Activated CD8-positive, alpha-beta memory T cell treated with anti-CD3 and anti-CD28 coated beads, Interleukin-2, amount 50 U/mL, for 24 hours (primary cell): ENCODE measurements around the gene RBFOX1.

Source experiments
- DNase-seq: peaks from one replicate; pipeline ENCODE4 v3.0.0-alpha.2; 2020; ENCODE audit errors: extremely low read depth

Gene RBFOX1

GRCh38 chr16:7332611-7333010, at the start of gene RBFOX1:
Gene RBFOX1 (plus strand): TSS chr16:7332845.
- DNase-seq = no peak

GRCh38 chr16:7284780-7285179, 47.9 kb upstream of the RBFOX1 start:
- no peak for DNase-seq

- no peak for DNase-seq
These were observed 47.1 kb upstream of the RBFOX1 start for GRCh38 chr16:7285520-7285919.

GRCh38 chr16:7289299-7289698, 43.3 kb upstream of the RBFOX1 start:
- DNase-seq = no peak

- no peak for DNase-seq
These were observed 42.0 kb upstream of the RBFOX1 start for GRCh38 chr16:7290682-7291081.

- DNase-seq = no peak
These were observed 38.6 kb upstream of the RBFOX1 start for GRCh38 chr16:7294020-7294419.

- no peak for DNase-seq
These were observed 29.5 kb upstream of the RBFOX1 start for GRCh38 chr16:7303052-7303610.

- DNase-seq = no peak
These were observed 28.9 kb upstream of the RBFOX1 start for GRCh38 chr16:7303660-7304200.

- DNase-seq = no peak
These were observed 28.4 kb upstream of the RBFOX1 start for GRCh38 chr16:7304279-7304678.

GRCh38 chr16:7304958-7305357, 27.7 kb upstream of the RBFOX1 start:
- DNase-seq = no peak

- DNase-seq = no peak
These were observed 19.5 kb upstream of the RBFOX1 start for GRCh38 chr16:7313170-7313569.

GRCh38 chr16:7314163-7314562, 18.5 kb upstream of the RBFOX1 start:
- no peak for DNase-seq

- DNase-seq = no peak
These were observed 16.8 kb upstream of the RBFOX1 start for GRCh38 chr16:7315813-7316212.

GRCh38 chr16:7316281-7316888, 16.3 kb upstream of the RBFOX1 start:
- no peak for DNase-seq

GRCh38 chr16:7317982-7318381, 14.7 kb upstream of the RBFOX1 start:
- no peak for DNase-seq

- no peak for DNase-seq
These were observed 14.0 kb upstream of the RBFOX1 start for GRCh38 chr16:7318686-7319085.

- no peak for DNase-seq
These were observed 13.1 kb upstream of the RBFOX1 start for GRCh38 chr16:7319514-7319913.

GRCh38 chr16:7321661-7322060, 11.0 kb upstream of the RBFOX1 start:
- DNase-seq = no peak

GRCh38 chr16:7324321-7324720, 8.3 kb upstream of the RBFOX1 start:
- no peak for DNase-seq

- DNase-seq = no peak
These were observed 6.8 kb upstream of the RBFOX1 start for GRCh38 chr16:7325834-7326233.

- DNase-seq = no peak
These were observed 1.9 kb upstream of the RBFOX1 start for GRCh38 chr16:7330709-7331108.

GRCh38 chr16:7331997-7332396, 648 bp upstream of the RBFOX1 start:
- DNase-seq = no peak

GRCh38 chr16:7333180-7333725, 608 bp downstream of the RBFOX1 start:
- DNase-seq = no peak
